Fibroblast of skin of scalp (primary cell): ENCODE measurements around the gene GRIK3.

ENCODE experiments used
- DNase-seq: peaks from one replicate; pipeline ENCODE4 v3.0.0-alpha.2; 2013

GRIK3 gene

DNA sequence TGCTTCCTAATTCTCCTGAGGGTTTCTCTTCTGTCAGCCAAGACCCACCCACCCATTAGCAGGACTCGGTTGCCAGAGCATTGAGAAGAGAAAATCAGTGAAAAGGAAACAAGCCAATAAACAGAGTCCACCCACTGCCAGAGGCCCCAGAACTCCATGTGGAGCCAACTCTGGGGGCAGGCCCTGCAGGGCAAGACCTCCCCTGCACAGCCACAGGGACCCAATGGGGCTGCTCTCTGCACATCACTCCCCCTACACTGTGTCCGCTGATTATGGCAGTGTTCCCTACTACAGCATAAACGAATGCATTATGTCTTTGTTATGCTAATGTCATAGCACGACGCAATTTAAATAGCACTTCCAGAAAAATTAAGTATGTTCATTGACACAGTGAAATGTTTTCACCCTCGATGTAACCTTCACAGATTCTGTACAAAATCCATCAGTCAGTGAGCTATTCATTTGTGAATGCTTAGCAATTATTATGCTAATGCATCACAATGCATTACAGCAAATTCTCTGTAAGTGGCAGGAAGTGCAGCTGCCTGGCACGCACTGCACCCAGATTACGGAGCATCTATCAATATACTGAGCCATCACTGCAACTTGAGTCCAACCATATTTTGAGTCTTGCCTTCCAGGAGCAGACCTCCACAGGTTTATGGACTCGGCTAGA, 56.4 kb downstream of the GRIK3 start:
- no peak for DNase-seq

DNA sequence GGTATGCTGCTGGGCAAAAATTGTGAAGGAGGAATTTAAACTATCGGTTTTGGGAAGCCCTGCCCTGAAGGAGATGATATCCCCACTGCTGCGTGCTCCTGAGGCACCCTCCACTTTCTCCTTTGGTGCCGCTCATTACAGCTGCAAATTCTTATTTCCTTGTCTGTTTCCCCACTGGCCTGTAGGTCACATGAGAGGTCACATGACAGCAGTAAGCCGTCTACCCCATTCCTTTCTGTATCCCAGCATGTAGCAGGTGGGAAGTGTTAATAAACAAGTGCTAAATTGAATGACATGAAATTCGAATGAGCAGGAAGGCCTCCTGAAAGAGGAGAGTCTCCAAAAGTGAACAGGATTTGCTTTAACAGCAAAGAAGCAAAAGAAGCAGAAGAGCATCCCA, 58.7 kb downstream of the GRIK3 start:
- DNase-seq, result no peak

DNA sequence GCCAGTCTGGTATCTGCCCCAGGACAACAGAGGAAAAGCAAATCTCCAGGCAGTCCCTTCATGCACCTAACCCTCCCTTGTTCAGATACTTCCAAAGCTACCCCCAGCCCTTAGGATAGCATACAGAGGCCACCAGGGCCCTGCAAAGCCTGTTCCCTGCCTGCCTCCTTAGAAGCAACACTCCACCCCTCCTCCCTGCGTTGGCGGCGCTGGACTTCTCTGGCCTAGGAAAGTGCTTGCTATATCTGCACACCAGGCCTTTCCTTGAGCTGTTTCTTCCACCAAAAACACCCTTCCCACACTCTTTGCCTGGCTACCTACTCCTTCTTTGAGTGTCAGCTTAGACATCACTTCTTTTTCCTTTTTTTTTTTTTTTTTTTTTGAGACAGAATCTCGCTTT, 61.3 kb downstream of the GRIK3 start:
- no peak for DNase-seq

DNA sequence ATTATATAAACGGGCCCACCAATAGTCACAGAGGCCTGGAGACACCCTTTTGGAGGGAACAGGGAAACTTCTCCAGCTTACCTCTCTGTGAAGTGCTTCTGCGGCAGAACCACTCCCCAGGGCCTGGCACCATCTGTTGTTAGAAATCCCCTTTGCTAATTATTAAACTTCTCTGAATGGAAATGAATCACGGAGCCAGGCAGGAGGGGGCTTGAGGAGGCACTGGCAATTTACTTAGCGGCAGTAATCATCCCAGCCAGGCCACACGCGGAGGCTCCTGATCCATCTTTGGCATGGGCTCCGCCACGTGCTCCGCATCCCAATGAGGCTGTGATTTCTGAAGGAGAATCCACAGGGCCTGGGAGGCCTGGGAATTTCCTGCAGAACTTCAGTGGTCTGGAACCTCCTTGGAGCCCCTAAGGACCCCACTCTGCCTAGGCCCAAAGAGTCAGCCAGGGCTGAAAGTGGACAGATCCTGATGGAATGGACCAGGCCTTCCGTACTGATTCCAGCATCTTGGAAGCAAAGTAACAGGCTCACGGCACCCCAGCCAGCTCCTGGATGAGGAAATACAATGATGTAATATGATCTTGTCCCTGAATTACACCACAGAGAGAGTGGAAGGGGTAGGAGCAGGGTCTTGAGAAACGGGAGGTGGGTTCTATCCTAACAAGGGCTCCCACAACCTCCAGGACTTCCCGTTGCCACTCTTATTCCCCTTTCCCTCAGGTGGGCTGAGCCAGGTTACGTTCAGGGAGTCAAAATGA, 62.3 kb downstream of the GRIK3 start:
- DNase-seq, result no peak

DNA sequence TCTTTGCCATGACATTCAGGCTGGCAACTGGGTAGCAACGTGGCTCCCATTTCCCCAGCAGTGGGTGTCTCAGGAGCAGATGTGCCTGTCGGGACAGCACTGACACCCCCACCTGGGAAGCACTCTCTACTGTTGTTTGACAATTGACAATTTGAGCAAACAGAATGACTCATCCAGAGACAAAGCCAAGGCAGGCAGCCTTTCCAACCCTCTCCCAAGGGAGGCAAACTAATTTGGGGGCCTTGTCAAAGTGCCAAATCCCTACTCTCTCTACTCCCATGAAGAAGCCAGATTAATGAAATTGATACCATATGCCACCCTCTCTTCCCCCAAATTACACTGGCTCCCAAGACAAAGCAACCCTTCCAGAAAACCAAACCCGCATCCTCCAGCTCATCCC, 65.6 kb downstream of the GRIK3 start:
- DNase-seq, result no peak

DNA sequence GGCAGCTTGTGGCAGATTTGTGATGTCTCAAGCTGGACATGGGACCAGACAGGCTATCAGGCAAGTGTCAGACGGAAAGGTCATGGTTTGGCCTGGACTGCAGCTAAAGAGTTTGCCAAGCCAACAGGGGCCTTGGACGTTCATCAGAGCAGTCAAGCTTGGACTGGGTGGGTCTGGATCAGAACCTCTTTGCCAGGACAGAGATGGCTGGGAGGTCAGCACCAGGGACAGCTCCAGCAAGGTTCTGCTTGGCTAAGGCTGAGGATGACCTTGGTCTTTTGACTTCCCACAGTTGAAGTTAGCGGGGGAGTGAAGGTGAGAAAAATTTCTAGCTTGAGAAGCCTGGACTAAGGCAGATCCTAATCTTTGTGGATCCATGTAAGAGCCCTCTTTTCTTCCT, 68.1 kb downstream of the GRIK3 start:
- DNase-seq, result peak; percentile 3

DNA sequence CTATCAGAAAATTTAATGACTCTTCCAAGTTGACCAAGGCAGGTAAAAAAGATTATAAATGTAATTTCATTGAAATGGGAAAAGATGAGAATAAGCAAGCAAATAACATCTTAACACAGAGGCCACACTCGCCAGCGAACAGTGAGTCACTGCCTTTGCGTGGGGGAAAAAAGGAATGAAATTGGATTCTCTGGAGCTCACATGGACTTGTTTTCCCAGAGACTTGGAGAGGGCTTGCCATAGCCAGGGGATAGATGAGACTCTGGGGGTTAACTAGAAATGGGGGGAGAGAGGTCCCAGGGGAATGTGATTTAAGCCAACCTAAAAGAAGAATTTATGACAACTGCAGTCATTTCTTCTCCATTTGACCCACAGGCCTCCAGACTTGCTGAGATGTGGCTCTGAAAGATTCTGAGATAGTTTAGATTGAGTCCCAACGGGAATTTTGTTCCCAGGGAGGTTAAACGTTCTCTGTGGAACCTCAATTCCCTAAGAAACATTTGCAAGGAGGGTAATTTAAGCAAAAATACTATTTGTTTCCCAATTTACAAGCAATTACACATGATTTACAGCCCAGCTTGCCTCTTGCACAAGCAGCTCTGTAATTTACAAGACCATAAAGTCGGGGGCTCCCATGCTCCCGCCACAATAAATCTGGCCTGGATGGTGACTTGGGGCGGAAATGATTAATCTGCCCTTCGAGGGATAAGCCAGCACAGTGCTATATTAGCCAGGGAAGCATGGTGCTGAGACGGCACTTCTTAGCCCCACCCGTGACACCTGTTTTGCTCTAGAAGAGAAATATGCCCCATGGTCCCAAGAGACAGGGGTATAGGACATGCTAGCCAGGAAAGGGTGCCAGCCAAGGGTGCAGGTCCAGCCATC, 68.8 kb downstream of the GRIK3 start:
- DNase-seq, result no peak

DNA sequence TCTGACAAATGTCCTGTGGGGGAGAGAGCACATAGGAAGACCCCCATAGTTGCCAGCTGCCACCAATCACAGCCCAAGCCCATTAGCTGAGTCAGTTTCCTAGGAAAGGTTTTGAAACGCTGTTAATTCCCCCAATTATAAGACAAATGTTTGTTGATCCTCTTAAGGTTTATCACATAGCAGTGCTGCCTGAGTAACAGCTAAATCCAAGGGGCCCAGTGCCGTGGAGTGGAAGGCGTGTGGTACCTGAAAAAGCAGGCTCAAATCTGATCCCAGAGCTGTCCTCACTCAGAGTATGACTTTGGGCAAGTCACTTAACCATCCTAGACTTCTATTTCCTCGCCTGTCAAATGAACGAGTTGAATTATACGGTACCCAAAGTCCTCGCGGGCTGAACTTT, 69.5 kb downstream of the GRIK3 start:
- no peak for DNase-seq

DNA sequence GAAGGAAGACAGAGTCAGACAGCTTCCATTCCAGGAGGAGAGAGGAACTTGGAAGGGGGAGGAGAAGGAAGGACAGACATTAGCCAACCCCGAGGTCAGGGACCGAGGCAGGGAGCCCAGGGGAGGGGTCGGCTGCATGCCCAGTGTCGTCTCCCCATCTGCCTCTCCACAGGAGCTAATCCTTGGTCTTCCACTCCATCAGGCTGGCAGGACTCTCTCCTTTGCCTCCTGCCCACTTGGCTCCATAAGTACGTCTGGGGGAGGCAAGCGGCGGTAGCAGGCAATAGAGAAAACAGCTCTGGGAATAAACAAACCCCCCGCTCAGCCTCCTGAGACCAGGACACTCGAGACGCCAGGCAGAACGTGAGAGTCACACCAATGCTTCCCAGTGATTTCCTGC, 71.3 kb downstream of the GRIK3 start:
- no peak for DNase-seq

DNA sequence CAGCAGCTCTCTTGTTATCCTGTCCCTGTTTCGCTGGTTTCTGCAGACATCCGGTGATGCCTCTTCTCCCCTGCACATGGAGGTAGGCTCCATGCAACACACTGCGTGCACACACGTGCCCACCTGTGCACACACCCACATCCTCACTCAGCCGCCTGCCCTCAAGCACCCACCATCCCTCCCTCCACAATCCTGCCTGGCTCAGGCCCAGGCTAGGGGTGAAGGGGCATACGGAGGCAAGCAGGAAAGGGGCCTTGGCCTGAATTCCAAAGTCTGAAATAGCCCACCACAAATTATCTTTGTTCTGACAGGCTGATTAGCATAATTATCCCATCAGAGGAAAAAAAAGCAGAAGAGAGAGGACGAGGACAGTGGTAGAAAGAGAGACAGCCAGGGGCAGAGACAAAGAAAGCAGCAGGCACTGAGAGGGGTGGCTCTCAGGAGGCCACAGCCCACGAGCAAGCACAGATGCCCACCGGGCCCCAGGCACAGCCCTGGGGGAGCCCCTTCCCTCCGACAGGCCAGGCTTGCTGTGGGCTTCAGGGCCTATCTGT, 73.2 kb downstream of the GRIK3 start:
- DNase-seq, result no peak

DNA sequence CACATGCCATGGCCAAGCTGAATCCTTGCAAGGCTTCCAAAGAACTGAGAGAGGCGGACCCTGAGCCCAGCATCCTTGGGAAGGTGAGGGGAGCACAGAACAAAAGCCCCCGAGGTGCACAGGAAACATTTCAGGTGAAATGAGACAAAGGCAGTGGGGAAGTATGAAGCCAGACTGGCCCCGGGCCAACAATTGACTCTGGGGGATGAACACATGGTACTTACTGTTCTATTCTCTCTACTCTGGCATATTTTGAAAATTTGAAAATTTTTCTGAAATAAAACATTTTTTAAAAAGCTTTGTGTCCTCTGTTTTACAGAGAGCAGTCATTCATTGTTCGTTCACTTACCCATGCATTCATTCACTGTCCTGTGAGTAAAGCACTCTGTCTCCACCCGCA, 77.7 kb downstream of the GRIK3 start:
- no peak for DNase-seq

DNA sequence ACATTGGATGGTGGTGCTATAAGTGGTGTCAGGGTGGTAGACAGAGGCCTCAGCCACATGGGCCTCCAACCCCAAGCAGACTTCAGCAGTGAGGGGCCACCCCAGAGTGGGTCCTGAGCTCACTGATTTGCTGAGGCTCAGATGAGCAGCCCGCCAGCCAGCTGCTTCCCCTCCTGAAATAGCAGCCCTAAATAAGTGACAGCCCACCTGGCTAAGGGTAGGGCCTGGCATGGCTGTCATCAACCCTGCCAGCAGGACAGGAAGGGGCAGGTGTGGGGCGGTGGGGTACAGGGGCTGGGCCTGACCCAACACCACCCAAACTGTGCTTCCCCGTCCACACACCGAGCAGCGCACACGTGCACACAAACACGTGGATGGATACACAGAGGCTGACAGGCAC, 79.3 kb downstream of the GRIK3 start:
- no peak for DNase-seq

DNA sequence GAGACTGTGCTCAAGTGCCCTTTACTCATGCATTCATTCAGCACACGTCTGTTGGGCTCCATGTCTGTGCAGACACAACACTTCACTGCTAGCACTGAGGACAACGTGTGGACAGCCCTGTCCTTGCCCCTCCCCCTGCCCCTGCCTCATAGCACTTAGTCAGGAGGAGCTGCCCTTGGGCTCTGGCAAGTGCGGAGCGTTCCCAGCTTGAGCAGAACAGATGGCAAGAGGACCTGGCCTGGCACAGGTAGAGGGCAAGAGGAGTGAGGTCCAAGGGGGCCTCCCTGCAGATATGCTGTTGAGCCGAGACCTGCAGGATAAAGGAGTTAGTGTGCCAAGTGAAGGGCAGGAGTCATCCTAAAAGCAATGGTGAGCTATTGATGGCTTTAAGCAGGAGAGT, 81.3 kb downstream of the GRIK3 start:
- DNase-seq, result no peak

DNA sequence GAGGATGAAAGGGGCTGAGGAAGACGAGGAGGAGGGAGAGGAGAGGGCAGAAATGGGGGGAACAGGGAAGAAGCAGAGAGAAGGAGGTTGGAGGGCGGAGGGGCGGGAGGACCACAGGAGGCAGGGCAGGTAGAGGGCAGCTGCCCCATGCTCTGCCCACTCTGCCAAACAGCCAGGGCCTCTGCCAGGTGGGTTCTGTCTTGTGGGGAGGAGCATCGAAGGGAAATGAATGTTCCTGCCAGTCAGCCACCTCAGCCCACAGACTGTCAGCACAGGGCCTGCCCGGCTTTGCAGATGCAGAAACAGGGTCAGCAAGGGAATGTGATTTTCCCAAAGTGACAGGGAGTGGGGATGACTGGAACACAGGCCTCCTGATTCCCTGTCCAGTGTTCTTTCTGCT, 82.6 kb downstream of the GRIK3 start:
- no peak for DNase-seq

DNA sequence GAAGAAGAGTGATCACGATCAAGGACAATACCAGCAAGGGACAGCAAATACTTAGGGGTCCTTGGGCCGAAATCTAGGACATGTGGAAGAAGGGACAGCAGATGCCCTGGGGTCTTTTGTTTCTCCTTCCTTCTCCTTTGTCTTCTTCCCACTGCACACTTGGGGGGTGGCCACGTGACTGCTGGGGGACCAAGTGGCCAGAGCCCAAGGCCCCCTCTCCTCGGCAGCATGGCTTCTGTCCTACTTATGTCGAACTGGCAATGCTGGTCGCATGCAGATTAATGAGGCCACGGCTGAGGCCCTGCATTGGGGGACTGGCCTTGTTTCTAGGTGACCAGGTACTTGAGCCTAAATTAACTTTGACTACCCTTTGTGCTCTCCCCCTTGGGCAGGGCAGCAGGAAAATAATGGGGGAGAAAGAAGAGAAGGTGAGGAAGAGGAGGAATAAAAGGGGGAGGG, 83.0 kb downstream of the GRIK3 start:
- DNase-seq, result no peak

DNA sequence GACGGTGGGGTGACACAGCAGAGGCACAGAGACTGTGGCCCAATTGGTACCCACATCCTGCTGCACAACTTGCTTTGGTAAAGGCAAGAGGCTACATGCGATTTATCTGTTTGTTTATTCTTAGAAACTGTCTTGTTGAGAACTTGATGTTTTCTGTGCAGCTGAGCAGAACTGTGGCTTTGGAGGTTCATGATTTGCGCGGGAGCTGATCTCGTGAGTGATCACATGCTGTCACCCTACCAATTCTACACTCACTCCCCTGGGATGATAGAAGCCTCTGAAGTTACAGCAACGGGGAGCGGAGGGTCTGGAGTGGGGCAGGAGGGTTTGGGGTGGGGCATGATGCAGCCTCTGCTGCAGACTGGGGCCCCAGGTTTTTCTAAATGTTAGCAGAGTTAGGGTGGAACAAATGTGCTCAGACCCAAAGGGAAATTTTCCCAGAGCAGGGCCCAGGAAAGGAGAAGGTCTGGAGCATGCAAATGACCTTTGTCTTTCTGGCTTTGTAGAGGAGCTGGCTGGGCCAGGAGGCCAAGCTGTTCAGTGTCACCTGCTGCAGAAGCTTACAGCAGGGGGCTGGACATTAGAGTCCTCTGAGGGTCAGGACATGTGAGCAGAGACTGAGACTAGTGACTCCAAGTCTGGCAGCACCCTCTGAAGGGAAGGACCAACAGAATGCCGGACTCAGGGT, 83.6 kb downstream of the GRIK3 start:
- DNase-seq, result no peak

DNA sequence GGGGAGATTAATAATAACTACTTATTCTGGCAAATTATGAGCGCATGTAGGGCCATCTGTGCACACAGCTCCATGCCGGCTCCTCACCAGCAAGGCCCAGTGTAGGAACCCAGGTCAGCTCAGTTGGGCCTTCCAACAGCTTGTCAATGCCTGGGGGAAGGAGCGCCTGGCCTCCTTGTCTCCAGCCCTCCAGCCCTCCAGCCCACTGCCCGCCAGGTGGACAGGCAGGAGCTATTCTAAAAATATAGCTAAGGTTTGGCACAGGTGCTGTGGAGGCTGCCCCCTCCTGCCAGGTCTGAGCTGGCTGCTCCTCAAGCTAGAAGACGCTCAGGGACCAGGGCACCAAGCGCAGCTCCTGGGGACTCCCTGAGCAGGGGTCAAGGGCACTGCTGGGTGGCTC, 85.7 kb downstream of the GRIK3 start:
- no peak for DNase-seq

DNA sequence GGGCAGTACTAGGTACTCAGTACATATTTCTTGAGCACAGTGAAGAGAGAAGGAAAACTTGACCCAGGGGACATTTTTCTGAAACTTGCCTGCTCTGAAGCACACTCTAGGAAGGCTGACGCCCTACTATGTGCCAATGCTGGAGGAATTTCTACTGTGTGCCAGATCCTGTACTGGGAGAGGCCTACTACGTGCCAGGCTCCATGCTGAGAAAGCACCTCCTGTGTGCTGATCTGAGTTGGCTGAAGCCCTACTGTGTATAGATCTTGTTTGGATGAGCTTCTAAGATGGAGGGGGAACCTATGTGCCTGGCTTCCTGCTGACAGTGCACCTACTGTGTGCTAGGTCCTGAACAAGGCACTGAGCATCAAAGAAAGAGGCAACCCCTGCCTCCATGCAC, 86.2 kb downstream of the GRIK3 start:
- DNase-seq, result no peak

DNA sequence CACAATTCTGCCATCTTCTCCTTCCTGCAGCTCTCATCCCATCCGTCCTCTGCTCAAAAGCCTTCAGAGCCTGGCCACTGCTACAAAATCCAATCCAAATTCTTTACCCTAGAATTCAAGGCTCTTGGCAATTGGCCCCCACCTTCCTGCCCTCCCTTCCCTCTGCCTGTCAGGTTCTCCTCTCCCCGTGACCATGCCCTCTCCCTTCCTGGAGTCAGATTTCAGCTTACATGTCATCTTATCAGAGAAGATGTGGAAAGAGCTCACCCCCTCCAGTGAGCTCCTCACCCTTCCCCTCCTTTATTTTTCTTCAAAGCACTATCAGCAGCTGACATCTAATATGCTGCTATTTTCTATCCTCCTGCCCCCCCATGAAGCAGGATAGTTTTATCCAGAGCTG, 86.9 kb downstream of the GRIK3 start:
- DNase-seq, result no peak

DNA sequence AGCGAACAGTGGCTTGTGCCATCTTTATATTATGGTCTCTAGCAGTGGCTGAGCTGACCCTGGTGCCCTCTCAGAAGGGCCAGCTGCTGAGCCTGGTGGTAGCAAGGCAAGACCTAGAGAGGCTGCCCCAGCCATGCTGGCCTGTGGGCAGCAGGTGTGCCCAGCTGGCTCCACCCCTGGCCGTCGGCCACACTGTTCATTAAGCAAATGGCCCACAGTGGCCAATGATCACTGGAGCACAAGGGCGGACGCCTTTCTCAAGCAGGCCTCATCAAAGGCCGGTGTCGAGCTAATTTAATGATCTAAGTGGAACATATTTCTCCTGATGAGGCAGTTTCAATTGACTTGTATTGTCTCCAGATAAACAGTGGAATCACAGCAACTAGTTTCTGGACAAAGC, 89.4 kb downstream of the GRIK3 start:
- no peak for DNase-seq

DNA sequence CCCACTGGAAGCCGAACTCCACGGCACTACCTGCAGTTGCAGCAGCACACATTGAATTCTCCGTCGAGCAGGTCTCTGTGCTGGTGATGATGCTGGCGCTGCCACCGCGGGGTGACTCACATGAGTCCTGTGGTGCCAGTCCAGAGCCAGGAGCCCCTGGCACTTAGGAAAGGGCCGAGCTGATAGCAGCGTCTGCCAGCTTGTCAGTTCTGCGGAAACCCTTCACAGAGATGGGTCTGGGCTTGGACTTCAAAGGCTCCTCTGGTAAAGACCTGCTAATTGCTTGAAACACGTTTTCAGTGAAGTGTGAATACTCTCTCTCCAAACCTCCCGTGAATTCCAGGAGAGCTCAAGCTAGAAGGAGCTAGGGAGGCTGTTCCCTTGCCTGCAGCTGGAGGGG, 92.2 kb downstream of the GRIK3 start:
- no peak for DNase-seq

DNA sequence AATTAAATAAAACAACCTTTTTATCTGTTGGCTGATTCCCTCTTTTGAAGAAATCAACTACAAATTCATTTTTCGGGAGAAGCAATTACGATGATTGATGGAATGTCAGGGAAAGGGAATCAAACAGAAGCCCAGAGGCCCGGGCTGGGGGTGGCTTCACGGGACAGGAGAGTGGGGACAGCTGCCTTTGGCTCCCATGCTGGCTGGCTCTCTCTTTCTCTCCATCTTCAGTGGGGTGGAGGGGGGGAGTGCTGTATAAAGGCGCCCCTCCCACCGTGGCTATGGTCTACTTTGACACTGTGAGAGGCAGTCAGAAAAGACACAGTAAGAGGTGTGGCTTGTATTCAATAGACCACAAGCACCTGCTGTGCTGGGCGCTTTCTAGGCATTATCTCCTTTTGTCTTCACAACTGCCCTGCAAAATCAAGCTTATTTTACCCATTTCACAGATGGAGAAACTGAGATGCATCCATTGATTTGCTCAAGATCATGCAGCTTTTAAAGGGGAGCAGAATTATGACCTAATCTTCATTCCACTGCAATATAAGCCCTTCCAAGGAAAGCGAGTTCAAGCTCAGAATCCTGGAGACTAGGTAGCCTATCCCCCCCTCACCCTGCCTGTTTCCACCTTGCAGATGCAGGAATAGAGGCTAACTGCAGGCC, 92.9 kb downstream of the GRIK3 start:
- no peak for DNase-seq
